Measurements from ENCODE around the gene CHRNA7.
"Not testable (repeated sequence)": the region's sequence is repeated elsewhere in the genome, so short reads cannot be mapped to it uniquely, and the experiment has no call there.

The CHRNA7 gene

DNA sequence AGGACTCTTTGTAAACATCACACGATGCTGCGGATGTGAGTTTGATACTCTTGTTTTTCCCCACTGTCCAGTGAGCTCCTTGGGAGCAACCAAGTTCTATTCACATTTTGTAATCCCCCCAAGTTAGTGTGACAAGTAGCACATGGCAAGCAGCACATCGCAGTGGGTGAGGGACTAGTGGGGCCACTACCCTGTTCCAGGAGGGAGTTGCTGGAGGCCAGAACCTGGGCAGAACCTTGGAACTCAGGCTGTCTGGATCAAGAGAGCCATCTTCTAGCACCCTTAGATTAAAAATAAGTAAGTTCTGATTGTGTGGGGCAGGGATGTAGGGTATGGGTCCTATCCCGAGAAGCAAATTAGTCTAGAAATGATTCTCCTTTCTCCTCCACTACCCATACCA lies 91.7 kb downstream of the CHRNA7 start:
- DNase-seq: no peak

DNA sequence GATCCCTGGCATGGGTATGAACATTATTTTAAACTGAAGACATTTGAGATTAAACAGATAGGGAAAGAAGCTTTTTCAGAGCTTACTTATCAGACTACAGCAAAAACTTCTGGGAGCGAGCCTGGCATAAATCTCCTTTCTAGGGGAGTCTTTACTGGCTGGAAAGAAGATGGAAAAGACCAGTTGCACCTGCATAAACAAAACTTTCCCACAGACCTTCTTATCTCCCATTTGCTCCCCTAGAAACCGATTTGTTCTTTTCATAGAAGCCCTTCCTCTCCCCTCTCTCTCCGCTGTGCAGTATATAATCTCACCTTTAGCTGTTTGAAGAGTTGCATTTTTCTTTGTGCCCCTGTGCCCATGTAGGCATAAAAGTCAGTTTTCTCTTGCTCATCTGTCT lies 93.2 kb downstream of the CHRNA7 start:
- DNase-seq: no peak

DNA sequence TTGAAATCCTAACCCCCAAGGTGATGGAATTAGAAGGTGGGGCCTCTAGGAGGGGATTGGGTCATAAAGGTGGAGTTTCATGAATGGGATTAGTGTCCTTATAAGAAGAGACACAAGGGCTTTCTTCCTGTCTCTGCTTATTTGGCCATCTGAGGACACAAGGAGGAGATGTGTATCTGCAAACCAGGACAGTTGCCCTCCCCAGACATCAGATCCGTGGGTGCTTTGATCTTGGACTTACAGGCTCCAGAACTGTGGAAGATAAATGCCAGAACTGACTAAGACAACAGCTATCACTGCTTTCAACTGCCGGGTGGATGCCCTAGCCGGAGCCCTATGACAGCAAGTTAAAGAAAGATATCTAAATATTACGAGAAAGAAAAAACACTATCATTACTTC lies 94.4 kb downstream of the CHRNA7 start:
- DNase-seq: no peak

DNA sequence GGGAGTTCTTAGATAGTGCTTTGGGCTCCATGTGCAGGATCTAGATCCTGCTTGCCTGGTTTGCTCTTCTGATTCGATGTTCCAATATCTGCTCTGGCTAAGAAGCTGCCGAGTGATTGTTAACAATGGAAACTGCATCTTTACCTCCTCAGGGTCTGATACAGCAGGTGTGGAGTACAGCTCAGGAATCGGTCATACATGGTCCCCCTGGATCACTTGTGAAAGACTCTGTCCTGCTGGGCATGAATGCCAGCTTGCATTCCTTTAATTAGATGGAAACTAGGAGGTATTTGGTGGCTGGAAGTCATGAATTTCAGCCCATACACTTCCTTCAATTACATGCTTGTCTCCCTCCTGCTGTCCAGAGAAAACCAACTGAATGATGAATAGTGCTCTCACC lies 95.3 kb downstream of the CHRNA7 start:
- no peak for DNase-seq

DNA sequence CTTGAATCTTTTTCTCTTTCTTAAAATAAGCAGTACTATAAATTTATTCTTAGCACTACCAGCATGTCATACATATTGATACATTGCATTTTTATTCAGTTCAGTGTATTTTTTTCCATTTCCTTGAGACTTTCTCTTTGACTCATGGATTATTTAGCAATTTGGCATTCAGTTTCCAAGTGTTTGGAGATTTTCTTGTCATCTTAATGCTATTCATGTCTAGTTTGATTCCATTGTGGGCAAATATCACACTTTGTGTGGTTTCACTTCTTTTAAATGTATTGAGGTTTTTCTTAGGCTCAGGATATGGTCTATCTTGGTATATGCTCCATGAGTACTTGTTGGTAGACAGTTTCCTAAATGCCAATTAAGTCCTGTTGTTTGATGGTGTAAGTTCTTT lies 99.5 kb downstream of the CHRNA7 start:
- no peak for DNase-seq

DNA sequence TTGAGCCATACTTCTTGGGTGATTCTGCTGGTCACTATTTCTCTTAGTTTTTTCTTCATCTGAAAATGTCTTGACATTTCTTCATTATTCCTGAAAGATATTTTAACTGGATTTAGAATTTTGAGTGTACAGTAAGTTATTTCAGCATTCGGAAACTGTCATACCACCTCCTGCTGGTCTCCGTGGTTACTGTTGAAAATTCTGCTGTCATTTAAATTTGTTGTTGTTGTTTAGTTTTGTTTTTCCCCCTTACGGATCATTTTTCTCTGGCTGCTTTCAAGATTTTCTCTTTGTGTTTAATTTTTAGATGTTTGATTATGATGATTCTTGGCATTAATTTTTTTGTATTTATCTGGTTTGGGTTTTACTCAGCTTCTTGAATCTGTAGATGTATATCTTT lies 100.5 kb downstream of the CHRNA7 start:
- no peak for DNase-seq

DNA sequence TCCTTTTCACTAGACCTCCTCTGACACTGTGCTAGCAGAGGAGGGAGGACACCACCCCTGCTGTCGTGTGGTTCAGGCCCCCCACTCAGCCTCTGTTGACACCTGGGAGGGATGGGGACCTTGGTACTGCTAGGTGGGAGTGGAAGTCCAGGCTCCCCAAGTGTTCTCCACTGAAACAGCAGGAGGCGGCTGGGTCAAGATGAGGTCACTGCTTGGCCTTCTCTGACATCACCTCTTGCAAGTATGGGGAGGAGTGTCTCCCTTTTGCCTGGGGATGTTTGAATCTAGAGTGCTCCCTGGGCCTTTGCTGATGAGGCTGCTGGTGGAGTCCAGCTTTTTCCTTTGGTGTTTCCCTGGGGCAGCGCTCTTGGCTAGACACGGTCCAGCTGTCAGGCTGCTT lies 101.5 kb downstream of the CHRNA7 start:
- no peak for DNase-seq

DNA sequence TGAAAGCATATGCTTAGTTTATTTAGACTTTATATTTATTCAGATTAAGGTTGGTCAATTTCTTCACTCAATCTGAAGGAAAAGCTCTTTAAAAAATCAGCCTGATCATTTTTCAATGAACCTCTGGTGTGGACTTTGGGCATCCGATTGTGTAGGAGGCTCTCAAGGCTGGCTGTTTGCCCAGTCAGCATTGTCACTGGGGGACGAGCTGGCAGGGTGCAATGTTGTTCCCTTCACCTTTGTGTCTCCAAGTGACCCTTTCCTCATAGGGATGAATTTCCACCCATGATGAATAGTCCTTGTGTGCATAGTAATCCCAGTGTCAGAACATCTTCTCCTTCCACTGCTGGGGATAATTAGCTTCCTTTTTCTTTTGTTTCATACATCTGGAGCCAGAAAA lies 102.5 kb downstream of the CHRNA7 start:
- no peak for DNase-seq

DNA sequence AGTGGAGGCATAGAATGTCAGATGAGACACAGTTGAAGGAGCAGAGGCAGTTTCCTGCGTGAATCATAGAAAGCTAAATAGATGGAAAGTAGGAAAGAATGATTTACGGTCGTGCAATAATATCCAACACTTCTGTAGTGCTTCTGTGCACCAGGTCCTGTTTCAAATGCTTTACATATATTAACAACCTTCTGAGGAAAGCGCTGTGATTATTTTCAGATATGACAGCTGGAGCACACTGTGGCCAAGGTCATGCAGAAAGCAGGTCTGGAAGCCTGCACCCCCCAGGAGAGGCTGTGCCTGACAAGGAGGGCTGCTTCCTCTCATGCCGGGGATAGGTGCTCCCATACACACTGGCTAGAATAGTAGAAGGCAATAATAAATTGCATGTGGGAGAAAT lies 104.5 kb downstream of the CHRNA7 start:
- no peak for DNase-seq

DNA sequence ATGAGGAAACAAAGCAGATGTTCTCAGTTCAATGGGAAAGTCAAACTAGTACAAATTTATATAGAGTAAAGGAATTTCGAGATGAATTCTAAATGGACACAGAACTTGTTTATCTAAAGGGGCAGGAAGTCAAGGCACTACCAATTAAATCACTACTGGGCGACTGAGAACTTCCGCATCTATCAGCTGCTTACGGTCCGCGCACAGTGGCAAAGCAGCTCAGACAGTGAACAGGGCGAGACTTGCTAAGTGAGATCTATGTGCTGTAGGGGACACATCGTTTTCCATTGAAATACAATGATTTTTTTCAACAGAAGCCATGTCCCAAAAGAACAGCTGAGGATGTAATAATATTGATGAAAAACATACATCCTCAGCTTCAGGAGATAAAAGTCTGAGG lies 105.0 kb downstream of the CHRNA7 start:
- DNase-seq: no peak

DNA sequence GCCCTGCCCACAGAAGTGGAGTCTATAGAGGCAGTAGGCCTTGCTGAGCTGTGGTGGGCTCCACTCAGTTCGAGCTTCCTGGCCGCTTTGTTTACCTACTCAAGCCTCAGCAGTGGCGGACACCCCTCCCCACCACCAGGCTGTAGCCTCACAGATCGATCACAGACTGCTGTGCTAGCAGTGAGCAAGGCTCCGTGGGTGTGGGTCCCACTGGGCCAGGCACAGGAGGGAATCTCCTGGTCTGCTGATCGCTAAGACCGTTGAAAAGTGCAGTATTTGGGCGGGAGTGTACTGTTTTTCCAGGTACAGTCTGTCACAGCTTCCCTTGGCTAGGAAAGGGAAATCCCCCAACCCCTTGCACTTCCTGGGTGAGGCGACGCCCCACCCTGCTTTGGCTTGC lies 115.2 kb downstream of the CHRNA7 start:
- DNase-seq: not testable (repeated sequence)

DNA sequence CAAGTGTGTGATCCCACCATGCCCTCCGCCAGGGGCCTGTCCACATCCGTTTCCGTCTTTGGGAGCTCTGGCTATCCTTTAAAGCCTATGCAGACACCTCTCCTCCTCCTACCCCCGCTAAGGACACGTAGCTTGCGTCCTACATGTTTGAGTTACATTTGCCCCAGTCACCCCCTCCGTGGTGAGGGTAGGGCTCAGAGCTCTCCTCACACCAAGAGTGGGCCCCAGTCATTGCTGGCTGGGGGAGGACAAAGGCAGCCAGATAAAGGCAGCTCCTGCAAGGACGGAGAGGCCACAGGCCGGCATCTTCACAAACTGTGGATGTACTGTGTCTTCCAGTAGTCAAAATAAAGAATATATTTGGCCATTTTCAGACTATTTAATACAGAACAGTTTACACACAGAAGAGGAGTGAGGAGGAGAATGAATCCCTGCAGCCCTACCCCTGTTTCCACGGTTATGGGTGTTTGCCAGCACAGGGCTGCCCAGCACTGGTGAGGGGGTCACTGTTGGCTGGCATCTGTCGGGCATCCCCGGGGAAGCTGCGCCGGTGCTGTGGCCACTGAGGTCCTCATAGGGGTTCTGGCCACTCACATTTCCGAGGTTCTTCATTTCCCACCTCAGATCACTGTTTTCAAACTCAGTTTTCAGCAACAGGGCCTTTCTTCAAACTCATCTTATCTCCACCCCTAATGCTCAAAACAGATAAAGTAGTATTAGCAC lies 118.7 kb downstream of the CHRNA7 start:
- no peak for DNase-seq

DNA sequence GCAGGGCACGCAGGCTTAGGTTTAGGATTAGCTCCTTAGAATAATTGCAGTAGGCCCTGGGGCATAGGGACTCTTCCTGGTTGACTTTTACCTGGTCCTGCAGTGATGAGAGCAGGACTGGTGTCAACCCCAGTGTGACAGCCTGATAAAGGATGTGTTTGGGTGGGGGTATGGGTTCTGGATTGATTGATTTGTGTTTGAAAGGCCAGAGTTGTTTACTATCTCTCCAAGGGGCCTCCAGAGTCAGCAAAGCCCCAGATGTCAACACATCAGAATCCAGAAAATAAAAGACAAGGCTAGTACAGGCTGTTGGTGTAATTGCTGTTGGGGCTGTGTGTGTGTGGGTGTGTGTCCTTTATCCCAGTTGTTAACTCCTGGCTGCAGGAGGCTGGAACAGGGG lies 122.3 kb downstream of the CHRNA7 start:
- DNase-seq: no peak

DNA sequence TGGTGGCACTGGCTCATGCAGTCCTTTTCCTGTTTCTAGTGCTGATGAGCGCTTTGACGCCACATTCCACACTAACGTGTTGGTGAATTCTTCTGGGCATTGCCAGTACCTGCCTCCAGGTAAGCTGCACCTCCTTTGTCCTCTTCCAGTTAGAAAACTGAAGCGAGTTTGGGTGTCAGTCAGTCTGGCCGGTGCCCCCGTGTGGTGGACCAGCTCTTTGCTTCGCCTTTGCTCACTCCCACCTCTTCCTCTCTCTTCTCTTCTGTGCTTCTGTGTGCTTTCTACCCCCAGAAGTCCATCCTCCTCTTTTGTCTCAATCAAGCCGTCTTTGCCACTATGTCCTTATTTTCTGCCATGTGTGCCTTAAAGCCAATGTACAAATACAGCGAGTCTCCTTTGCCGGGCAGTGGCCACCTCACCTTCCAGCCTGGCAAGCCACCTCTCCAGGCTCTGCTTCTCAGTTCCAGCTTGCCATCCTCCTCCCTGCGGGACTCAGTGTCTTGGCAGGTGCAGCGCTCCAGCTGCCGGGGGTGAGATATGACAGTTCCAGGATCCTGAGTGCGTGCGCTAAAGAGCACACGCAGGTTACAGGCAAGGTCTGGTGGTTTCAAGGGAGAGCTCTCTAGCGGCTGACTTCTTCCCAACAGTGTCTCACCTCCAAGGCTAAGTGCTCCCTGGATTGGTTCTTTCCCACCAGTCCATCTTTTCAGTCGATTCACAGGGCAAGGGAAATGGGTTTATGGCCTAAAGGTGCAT lies 123.7 kb downstream of the CHRNA7 start:
- not testable (repeated sequence) for DNase-seq

DNA sequence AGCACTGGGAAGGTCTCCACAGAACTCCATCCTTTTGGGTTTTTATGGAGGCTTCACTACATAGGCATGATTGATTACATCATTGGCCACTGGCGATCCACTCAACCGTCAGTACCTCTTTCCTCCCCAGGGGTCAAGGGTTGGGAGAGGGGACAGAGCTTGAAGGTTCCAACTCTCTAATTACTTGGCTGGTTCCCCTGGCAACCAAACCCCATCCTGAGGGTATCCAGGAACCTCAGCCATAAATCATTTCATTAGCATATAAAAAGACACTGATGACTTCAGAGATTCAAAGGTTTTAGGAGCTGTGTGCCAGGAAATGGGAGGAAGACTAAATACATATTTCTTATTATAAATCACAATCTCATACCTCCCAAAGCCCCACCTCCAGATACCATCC lies 131.8 kb downstream of the CHRNA7 start:
- not testable (repeated sequence) for DNase-seq

DNA sequence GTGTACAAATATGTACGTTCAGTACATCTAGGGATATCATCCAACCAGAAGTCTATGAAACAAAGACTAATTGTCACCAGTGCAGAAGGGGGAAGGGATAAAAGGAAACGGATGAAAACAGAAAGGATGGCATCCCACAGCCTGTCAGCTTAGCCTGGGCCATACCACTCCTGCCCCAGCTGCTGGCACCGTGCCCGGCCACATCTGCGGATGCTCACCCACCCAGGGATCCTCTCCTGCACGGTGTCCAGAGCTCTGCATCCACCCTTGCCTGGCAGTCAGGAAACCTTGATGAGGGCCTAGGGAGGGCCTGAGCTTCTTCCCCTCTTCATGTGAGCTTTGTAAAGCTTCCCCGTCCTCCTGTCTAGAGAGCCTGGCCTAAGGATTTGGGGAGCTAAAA lies 133.8 kb downstream of the CHRNA7 start:
- DNase-seq: not testable (repeated sequence)

DNA sequence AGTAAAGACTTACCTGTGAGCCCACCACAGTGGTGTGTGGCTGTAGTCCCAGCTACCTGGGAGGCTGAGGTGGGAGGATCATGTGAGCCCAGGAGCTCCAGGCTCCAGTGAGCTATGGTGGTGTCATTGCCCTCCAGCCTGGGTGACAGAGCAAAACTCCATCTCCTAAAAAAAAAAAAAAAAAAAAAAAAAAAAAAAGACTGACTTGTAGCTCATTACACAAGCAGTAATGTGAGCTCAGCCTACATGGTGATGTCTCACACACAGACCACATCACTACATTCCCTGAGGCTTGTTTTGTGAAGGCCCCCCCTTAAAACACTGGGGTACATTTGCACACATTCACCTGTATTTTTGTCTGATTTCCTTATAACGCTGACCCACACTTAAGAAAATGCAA lies 134.4 kb downstream of the CHRNA7 start:
- not testable (repeated sequence) for DNase-seq

DNA sequence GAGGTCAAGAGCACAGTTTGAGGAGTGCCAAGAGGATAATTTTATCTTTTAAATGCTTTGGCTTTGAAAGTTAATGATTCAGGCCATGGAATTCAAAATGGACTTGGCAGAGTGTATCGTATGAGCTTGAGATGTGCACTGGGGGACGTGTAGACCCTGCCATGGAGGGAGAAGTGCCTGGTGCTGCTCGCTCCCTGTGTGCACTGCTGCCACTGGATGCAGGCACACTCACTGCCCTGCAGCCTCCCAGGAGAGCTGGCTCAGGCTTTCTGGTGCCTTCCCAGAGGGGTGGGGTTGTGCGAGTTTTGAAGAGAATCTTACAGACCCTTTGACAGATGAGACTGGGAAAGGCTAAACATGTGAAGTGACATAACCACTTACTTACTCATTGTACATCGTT lies 135.5 kb downstream of the CHRNA7 start:
- DNase-seq: not testable (repeated sequence)

DNA sequence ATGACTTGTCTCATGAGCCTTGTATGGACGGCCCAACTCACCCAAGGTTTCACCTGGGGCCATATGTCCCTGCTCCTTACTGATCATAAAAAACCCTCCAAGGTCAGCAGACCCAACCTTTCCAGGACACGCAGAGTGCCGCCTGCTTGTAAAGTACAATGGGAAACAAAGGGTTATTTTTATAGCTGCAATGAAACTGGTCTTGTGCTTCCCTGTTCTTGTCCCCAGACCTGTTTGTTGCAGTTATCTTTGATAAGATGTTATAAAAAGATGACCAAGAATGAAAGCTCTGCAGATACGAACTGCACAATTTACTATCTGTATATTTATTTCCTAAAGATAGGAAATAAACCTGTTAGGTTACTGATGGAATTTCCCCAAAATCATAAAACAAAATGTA lies 136.0 kb downstream of the CHRNA7 start:
- DNase-seq: not testable (repeated sequence)

DNA sequence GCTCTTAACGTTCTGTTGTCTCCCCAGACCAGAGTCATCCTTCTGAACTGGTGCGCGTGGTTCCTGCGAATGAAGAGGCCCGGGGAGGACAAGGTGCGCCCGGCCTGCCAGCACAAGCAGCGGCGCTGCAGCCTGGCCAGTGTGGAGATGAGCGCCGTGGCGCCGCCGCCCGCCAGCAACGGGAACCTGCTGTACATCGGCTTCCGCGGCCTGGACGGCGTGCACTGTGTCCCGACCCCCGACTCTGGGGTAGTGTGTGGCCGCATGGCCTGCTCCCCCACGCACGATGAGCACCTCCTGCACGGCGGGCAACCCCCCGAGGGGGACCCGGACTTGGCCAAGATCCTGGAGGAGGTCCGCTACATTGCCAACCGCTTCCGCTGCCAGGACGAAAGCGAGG lies 137.6 kb downstream of the CHRNA7 start:
- DNase-seq: not testable (repeated sequence)

DNA sequence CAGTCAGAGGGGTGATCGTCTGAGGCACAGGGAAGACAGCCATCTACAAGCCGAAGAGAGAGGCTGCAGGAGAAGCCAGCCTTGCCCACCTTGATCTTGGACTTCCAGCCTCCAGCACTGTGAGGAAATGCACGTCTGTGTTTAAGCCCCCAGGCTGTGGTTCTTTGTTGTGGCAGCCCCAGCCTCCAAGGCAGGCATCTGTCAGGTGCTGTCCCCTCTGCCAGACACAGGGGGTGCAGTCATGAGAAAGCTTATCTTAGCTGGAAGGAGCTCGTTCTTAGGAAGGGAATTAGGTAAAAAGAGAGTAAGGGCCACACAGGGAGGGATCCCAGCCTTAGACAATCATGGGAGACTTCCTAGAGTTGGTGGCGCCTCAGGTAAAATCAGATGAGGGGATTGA lies 150.3 kb downstream of the CHRNA7 start:
- not testable (repeated sequence) for DNase-seq

DNA sequence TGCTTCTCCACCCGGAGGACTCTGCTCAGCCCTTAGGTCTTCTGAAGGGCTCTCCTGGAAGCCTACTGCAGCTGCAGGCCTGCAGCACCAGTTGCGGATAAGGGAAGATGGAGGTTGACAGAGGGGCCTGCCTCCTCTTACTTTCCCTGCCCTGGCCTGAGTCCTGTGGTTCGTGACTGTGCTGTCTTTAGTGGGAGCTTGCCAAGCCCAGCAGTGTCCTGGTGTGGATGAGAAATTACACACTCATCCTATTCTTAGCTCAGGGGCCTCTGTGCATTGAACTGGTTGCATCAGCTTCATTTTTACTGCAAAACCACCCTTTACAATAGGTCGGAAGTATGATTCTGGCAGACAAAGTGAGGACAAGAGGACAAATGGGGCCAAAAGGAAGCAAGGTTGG lies 163.5 kb downstream of the CHRNA7 start:
- not testable (repeated sequence) for DNase-seq

DNA sequence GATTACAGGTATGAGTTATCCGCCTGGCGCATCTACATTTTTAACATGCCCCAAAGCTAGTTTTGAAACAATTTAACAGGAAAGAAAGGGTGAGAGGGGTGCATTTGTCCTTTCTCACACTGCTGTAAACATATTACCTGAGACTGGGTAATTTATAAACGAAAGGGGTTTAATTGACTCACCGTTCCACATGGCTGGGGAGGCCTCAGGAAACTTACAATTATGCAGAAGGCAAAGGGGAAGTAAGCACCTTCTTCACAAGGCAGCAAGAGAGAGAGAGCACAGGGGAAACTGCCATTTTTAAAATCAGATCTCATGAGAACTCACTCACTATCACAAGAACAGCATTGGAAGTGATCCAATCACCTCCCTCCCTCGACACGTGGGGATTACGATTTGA lies 165.9 kb downstream of the CHRNA7 start:
- not testable (repeated sequence) for DNase-seq

DNA sequence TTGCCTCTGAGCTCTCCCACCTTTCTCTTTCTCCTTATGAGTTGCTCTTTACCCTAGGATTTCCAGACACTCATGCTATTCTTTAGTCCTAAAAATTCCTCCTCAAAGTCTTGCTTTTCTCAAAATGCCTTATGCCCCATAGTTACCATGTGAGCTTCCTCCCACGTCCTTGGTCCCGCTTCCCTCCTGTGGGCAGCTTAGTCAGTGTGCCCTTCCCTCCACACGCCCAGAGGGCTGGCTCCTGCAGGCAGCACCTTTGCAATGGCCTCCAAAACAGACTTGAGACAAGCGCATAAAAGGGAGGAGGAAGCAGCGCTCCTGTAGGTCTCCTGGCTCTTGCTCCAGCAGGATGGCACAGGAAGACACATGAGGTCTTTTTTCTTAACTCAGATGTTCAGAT lies 168.6 kb downstream of the CHRNA7 start:
- DNase-seq: not testable (repeated sequence)

DNA sequence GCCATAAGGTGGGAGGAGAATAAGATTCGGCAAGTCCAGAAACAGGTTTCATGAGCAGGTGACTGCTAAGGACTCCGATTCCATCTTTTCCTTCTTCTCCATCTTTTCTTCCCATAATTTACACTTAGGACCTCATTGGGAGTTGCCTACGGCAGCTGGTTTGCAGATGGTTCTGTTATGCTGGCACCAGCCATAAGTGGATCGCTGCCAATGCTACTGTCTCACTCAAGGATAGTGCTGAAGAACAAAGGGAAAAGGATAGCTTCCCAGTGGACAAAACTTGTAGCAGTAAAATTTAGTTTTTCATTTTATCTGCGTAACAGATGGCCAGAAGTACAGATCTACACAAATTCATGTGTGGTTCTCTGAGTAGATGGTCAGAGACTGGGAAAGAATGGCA lies 178.8 kb downstream of the CHRNA7 start:
- not testable (repeated sequence) for DNase-seq
